ENCODE results near the gene KRT15. TPM values are rescaled to one million over a fixed set of nuclear protein-coding genes. Genes with fewer than 3 reads are reported as not detected.

KRT15 gene
- total and polyA plus RNA-seq, 9 of the 15 experiments (the other 6 are each of a cell fraction or from before 2014, with no cell fraction given), result 0.28 to 4.4 (median 0.56) TPM

DNA sequence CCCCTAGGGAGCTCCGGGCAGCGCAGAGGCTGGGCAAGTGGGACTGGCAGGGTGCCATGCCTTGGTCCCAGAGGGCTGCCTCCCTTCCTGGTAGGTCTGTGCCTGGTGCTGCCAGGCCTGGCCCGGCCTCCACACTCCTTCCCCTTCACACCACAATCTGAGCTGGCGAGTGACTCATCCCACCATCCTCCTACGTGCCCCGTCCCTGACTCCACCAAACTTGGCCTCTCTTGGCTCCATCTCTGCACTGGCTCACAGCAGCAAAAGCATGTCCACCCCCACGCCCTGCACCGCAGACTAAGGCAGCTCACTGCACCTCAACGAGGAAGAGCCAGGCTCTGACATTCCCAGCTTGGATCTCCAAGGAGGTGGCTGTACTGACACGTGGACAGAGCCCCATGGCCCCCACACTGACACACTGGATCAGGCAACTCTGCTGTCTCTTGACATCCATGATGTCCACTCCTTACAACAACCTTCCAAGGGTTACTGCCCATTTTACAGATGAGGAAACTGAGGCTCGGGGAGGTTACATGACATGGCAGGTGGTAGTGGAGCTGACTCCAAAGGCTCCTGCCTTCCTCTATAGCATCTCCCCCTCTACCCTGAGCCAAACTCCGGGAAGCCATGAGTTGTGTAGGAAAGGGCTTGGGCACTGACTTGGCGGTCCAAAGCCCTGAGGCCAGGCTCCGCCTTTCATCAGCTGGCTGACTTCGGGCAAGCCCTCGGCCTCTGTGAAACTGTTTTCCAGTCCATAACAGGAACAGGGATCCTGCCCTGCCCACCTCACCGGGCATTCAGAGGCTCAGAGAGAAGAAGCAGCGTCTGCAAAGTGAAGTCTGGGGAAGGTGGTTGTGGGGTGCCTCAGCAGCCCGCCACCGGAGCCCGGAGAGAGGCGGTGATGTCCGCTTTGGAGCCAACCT is 29.5 kb upstream of the KRT15 start (continued):
- TF ChIP-seq, protein P1, sequence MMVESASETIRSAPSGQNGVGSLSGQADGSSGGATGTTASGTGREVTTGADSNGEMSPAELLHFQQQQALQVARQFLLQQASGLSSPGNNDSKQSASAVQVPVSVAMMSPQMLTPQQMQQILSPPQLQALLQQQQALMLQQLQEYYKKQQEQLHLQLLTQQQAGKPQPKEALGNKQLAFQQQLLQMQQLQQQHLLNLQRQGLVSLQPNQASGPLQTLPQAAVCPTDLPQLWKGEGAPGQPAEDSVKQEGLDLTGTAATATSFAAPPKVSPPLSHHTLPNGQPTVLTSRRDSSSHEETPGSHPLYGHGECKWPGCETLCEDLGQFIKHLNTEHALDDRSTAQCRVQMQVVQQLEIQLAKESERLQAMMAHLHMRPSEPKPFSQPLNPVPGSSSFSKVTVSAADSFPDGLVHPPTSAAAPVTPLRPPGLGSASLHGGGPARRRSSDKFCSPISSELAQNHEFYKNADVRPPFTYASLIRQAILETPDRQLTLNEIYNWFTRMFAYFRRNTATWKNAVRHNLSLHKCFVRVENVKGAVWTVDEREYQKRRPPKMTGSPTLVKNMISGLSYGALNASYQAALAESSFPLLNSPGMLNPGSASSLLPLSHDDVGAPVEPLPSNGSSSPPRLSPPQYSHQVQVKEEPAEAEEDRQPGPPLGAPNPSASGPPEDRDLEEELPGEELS (CRISPR knock-in tag; IDR thresholded peaks at IDR 0.05; ENCODE audit: borderline replicate concordance), result no peak
- TF ChIP-seq, protein P2, sequence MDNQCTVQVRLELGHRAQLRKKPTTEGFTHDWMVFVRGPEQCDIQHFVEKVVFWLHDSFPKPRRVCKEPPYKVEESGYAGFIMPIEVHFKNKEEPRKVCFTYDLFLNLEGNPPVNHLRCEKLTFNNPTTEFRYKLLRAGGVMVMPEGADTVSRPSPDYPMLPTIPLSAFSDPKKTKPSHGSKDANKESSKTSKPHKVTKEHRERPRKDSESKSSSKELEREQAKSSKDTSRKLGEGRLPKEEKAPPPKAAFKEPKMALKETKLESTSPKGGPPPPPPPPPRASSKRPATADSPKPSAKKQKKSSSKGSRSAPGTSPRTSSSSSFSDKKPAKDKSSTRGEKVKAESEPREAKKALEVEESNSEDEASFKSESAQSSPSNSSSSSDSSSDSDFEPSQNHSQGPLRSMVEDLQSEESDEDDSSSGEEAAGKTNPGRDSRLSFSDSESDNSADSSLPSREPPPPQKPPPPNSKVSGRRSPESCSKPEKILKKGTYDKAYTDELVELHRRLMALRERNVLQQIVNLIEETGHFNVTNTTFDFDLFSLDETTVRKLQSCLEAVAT (IDR thresholded peaks at IDR 0.05), result no peak
- TF ChIP-seq ZNF830 (CRISPR knock-in tag; IDR thresholded peaks at IDR 0.05) (no peak), SLC30A9 (CRISPR knock-in tag; IDR thresholded peaks at IDR 0.05) (no peak), NKRF (IDR thresholded peaks at IDR 0.05; ENCODE audit: borderline replicate concordance) (no peak), OTX1 (CRISPR knock-in tag; IDR thresholded peaks at IDR 0.05) (no peak), ZNF589 (CRISPR knock-in tag; IDR thresholded peaks at IDR 0.05; ENCODE audit: low read depth) (no peak), ZNF133 (CRISPR knock-in tag; IDR thresholded peaks at IDR 0.05) (no peak), ZNF644 (tag; IDR thresholded peaks at IDR 0.05; ENCODE audit: low read depth) (no peak; the same call in 1 of the 2 replicates), MEF2A (IDR thresholded peaks at IDR 0.05; ENCODE audit: control insufficient read depth, low read depth, low read length) (no peak), SRSF3 (IDR thresholded peaks at IDR 0.05; ENCODE audit: insufficient read depth, low read length) (no peak), SNIP1 (IDR thresholded peaks at IDR 0.05; ENCODE audit: low read depth) (no peak), CBX8 (IDR thresholded peaks at IDR 0.05; ENCODE audit: borderline replicate concordance, extremely low read depth, low read depth, low read length, poor library complexity, severe bottlenecking) (no peak), ATF6 (CRISPR knock-in tag; IDR thresholded peaks at IDR 0.05) (no peak), ZNF695 (CRISPR knock-in tag; IDR thresholded peaks at IDR 0.05) (no peak)
- TF ChIP-seq, protein P3, sequence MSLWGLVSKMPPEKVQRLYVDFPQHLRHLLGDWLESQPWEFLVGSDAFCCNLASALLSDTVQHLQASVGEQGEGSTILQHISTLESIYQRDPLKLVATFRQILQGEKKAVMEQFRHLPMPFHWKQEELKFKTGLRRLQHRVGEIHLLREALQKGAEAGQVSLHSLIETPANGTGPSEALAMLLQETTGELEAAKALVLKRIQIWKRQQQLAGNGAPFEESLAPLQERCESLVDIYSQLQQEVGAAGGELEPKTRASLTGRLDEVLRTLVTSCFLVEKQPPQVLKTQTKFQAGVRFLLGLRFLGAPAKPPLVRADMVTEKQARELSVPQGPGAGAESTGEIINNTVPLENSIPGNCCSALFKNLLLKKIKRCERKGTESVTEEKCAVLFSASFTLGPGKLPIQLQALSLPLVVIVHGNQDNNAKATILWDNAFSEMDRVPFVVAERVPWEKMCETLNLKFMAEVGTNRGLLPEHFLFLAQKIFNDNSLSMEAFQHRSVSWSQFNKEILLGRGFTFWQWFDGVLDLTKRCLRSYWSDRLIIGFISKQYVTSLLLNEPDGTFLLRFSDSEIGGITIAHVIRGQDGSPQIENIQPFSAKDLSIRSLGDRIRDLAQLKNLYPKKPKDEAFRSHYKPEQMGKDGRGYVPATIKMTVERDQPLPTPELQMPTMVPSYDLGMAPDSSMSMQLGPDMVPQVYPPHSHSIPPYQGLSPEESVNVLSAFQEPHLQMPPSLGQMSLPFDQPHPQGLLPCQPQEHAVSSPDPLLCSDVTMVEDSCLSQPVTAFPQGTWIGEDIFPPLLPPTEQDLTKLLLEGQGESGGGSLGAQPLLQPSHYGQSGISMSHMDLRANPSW (CRISPR knock-in tag; IDR thresholded peaks at IDR 0.05), result no peak
